Endometrium (tissue), 2 donors: ENCODE data around the gene NRXN2.
"Not testable (repeated sequence)": the region's sequence is repeated elsewhere in the genome, so short reads cannot be mapped to it uniquely, and the experiment has no call there.

Experiments
- FAIRE-seq: peaks from 2 replicates; lab custom pipeline; 2012; peaks lifted over from hg19 to GRCh38; lab: Jason Lieb, UNC
- donor health status: control.
- donor health status: control.

Gene NRXN2

GRCh38 chr11:64604458-64605243, 118.3 kb downstream of the NRXN2 start:
- no peak for FAIRE-seq

GRCh38 chr11:64603411-64604110, 119.4 kb downstream of the NRXN2 start:
- no peak for FAIRE-seq

GRCh38 chr11:64602466-64603070, 120.4 kb downstream of the NRXN2 start:
- no peak for FAIRE-seq

GRCh38 chr11:64601605-64602465, 121.2 kb downstream of the NRXN2 start:
- FAIRE-seq, result no peak

- no peak for FAIRE-seq
These were observed 122.6 kb downstream of the NRXN2 start for GRCh38 chr11:64600281-64600992.

GRCh38 chr11:64599698-64600211, 123.2 kb downstream of the NRXN2 start:
- no peak for FAIRE-seq

GRCh38 chr11:64598797-64599697, 124.0 kb downstream of the NRXN2 start:
- no peak for FAIRE-seq

GRCh38 chr11:64598106-64598796, 124.7 kb downstream of the NRXN2 start:
- no peak for FAIRE-seq

- no peak for FAIRE-seq
These were observed 125.3 kb downstream of the NRXN2 start for GRCh38 chr11:64597671-64598101.

- not testable (repeated sequence) for FAIRE-seq
These were observed 127.1 kb downstream of the NRXN2 start for GRCh38 chr11:64595922-64596321.

- no peak for FAIRE-seq
These were observed 128.6 kb downstream of the NRXN2 start for GRCh38 chr11:64594159-64594939.

GRCh38 chr11:64593156-64594105, 129.6 kb downstream of the NRXN2 start:
- no peak for FAIRE-seq

- no peak for FAIRE-seq
These were observed 130.3 kb downstream of the NRXN2 start for GRCh38 chr11:64592656-64593055.

GRCh38 chr11:64592234-64592615, 130.8 kb downstream of the NRXN2 start:
- FAIRE-seq, result no peak

- no peak for FAIRE-seq
These were observed 131.5 kb downstream of the NRXN2 start for GRCh38 chr11:64591257-64592233.

GRCh38 chr11:64590763-64591221, 132.2 kb downstream of the NRXN2 start, which contains the start of gene SLC22A12:
SLC22A12 (plus strand) TSS chr11:64591220; CDS start chr11:64591557, 337 bp downstream.
- no peak for FAIRE-seq
